HepG2 (cell line): Measurements from ENCODE around the gene ING5. TPM values are rescaled to one million over a fixed set of nuclear protein-coding genes. Genes with fewer than 3 reads are reported as not detected.

Experiments used
- HNF4G ChIP-seq, 2 experiments: sonication (generic) in 1 of 2; formaldehyde crosslinking in 1 of 2; IDR thresholded peaks; 2 replicates each; pipeline versions ENCODE4 v1.4.0 to v1.6.1; 2011 to 2020; ENCODE audit warnings: borderline replicate concordance in 2 of 2, low read depth in 2 of 2, mild to moderate bottlenecking in 2 of 2, low read length in 1 of 2, missing genetic modification reagents in 1 of 2, moderate library complexity in 1 of 2
- HOXA3 ChIP-seq: sonication (generic); formaldehyde crosslinking; IDR thresholded peaks from 2 replicates; pipeline ENCODE4 v1.5.0; 2020; ENCODE audit warnings: missing genetic modification reagents
- IRF2 ChIP-seq: IDR thresholded peaks from 2 replicates; pipeline ENCODE4 v1.6.1; 2018; ENCODE audit warnings: missing genetic modification reagents, missing compliant biosample characterization
- NFE2L1 ChIP-seq: sonication (generic); formaldehyde crosslinking; IDR thresholded peaks from 2 replicates; pipeline ENCODE4 v1.4.0; 2020; ENCODE audit warnings: missing genetic modification reagents, mild to moderate bottlenecking, borderline replicate concordance
- NR2F2 ChIP-seq: IDR thresholded peaks from 2 replicates; pipeline ENCODE4 v1.6.1; 2012; ENCODE audit warnings: low read depth, inconsistent platforms, borderline replicate concordance
- POGZ ChIP-seq: sonication (generic); formaldehyde crosslinking; IDR thresholded peaks from 2 replicates; pipeline ENCODE4 v1.4.0; 2020; ENCODE audit warnings: mild to moderate bottlenecking, missing genetic modification reagents
- POLR2AphosphoS2 ChIP-seq: IDR thresholded peaks from 2 replicates; pipeline ENCODE4 v1.6.1; 2011; ENCODE audit warnings: low read depth, low read length, improper control_type of control experiment
- RARA ChIP-seq: IDR thresholded peaks from 2 replicates; pipeline ENCODE4 v1.6.1; 2016; ENCODE audit warnings: missing genetic modification reagents, missing compliant biosample characterization
- RELA ChIP-seq: sonication (generic); formaldehyde crosslinking; IDR thresholded peaks from 2 replicates; pipeline ENCODE4 v1.4.0; 2020; ENCODE audit warnings: missing genetic modification reagents
- SNAPC2 ChIP-seq: sonication (generic); formaldehyde crosslinking; IDR thresholded peaks from 2 replicates; pipeline ENCODE4 v1.8.1; 2022; ENCODE audit warnings: mild to moderate bottlenecking, missing genetic modification reagents
- TOPORS ChIP-seq: sonication (generic); formaldehyde crosslinking; IDR thresholded peaks from 2 replicates; pipeline ENCODE4 v1.8.0; 2023; ENCODE audit warnings: mild to moderate bottlenecking, missing genetic modification reagents
- ZBTB1 ChIP-seq: sonication (generic); formaldehyde crosslinking; IDR thresholded peaks from 2 replicates; pipeline ENCODE4 v1.4.0; 2020; ENCODE audit warnings: missing genetic modification reagents, borderline replicate concordance
- ZNF260 ChIP-seq: sonication (generic); formaldehyde crosslinking; IDR thresholded peaks from 2 replicates; pipeline ENCODE4 v1.4.0; 2020; ENCODE audit warnings: missing genetic modification reagents, low read depth, mild to moderate bottlenecking, borderline replicate concordance
- ZNF354B ChIP-seq: sonication (generic); formaldehyde crosslinking; IDR thresholded peaks from 2 replicates; pipeline ENCODE4 v1.8.0; 2022; ENCODE audit warnings: mild to moderate bottlenecking, missing genetic modification reagents
- ZNF432 ChIP-seq: sonication (generic); formaldehyde crosslinking; IDR thresholded peaks from 2 replicates; pipeline ENCODE4 v1.5.0; 2020; ENCODE audit warnings: missing genetic modification reagents, mild to moderate bottlenecking, borderline replicate concordance
- ZNF605 ChIP-seq: sonication (generic); formaldehyde crosslinking; IDR thresholded peaks from 2 replicates; pipeline ENCODE4 v1.8.0; 2022; ENCODE audit warnings: mild to moderate bottlenecking, missing genetic modification reagents
- ZNF790 ChIP-seq: sonication (generic); formaldehyde crosslinking; IDR thresholded peaks from 2 replicates; pipeline ENCODE4 v1.8.0; 2022; ENCODE audit warnings: missing genetic modification reagents, mild to moderate bottlenecking, borderline replicate concordance
- ZNF792 ChIP-seq: IDR thresholded peaks from 2 replicates; pipeline ENCODE4 v1.6.1; 2016
- ZNF816 ChIP-seq: sonication (generic); formaldehyde crosslinking; IDR thresholded peaks from 2 replicates; pipeline ENCODE4 v1.8.0; 2022; ENCODE audit warnings: missing genetic modification reagents, mild to moderate bottlenecking, borderline replicate concordance
- polyA plus RNA-seq, 8 experiments: library from polyadenylated mRNA; depleted of rRNA in 3 of 8; stranded (reverse) in 7 of 8; unstranded in 1 of 8; fragments of >200 nt; fragmentation: Illumina TruSeq in 4 of 8; extraction: Trizol in 4 of 8; gene quantifications; 2 replicates each; pipeline versions ENCODE4 v1.2.1 to v1.2.3, GENCODE V29; 2011 to 2016; ENCODE audit warnings: low read depth in 4 of 8, missing spikeins in 1 of 8, mixed read lengths in 1 of 8; ENCODE audit not compliant: insufficient read depth in 1 of 8
- total RNA-seq, 5 experiments: library from RNA; depleted of rRNA; stranded (reverse); fragments of >200 nt; fragmentation: Illumina TruSeq; extraction: Trizol; gene quantifications; 2 replicates each; pipeline ENCODE4 v1.2.3, GENCODE V29; 2016; ENCODE audit warnings: low read depth in 1 of 5
- TF ChIP-seq, protein P1 (sequence below): sonication (generic); formaldehyde crosslinking; IDR thresholded peaks from 2 replicates; pipeline ENCODE4 v1.9.0; 2021; ENCODE audit warnings: missing genetic modification reagents, borderline replicate concordance
- TF ChIP-seq, protein P2 (sequence below): sonication (generic); formaldehyde crosslinking; IDR thresholded peaks from 2 replicates; pipeline ENCODE4 v1.5.0; 2020; ENCODE audit warnings: missing genetic modification reagents
- TF ChIP-seq, protein P3 (sequence below): sonication (generic); IDR thresholded peaks from 2 replicates; pipeline ENCODE4 v1.6.1; 2016; ENCODE audit warnings: low read depth, borderline replicate concordance

The ING5 gene
- total and polyA plus RNA-seq, 2 of the 13 experiments (the other 11 are each of a cell fraction or from before 2014, with no cell fraction given): 61.9 to 71.9 TPM

DNA sequence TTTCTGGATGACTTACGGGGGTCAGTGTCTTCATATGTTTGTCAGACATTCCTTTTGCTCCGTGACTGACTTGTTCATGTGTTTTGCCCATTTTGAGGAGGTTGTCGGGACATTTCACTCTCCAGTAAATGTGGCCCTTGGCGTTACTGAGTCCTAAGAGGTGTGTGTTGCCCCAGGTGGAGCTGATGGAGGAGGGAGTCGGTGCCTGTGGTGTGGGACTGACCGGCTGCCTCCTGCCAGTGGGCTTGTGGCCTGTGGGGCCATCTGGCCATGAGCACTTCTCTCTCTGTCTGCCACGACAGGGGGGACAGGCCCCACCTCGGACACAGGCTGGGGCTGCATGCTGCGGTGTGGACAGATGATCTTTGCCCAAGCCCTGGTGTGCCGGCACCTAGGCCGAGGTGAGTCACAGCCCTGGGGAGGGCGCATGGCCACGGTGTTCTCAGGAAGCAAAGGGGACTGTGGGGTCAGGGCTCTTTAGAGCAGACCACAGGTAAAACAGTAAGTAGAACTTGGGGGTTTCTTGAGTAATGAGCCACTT is 48.6 kb upstream of the ING5 start (continued):
- TF ChIP-seq HNF4G (IDR thresholded peaks at IDR 0.05; ENCODE audit: borderline replicate concordance, low read depth, low read length) (peak; percentile 60; the same call in 1 of the 2 replicates), HNF4G (CRISPR knock-in tag; IDR thresholded peaks at IDR 0.05; ENCODE audit: borderline replicate concordance, low read depth) (peak; percentile 74; the same call in 1 of the 2 replicates), IRF2 (CRISPR knock-in tag) (peak; percentile 84; the same call in 1 of the 2 replicates), ZNF432 (no peak), RARA (CRISPR knock-in tag) (peak; percentile 94), ZNF354B (CRISPR knock-in tag) (no peak), TOPORS (CRISPR knock-in tag) (no peak), POLR2AphosphoS2 (no peak), SNAPC2 (CRISPR knock-in tag) (no peak), RELA (CRISPR knock-in tag) (no peak), POGZ (CRISPR knock-in tag) (peak; percentile 27; the same call in 1 of the 2 replicates), ZNF790 (0 out of 2 replicates have a peak, but pooled peaks have one; percentile 31), ZNF605 (CRISPR knock-in tag) (peak; percentile 67), ZNF792 (CRISPR knock-in tag) (peak; percentile 77; the same call in 1 of the 2 replicates), ZNF816 (CRISPR knock-in tag) (no peak), ZNF260 (CRISPR knock-in tag) (no peak), NFE2L1 (CRISPR knock-in tag) (no peak), NR2F2 (no peak), HOXA3 (CRISPR knock-in tag) (peak; percentile 93), ZBTB1 (0 out of 2 replicates have a peak, but pooled peaks have one; percentile 58)
- TF ChIP-seq, protein P1, sequence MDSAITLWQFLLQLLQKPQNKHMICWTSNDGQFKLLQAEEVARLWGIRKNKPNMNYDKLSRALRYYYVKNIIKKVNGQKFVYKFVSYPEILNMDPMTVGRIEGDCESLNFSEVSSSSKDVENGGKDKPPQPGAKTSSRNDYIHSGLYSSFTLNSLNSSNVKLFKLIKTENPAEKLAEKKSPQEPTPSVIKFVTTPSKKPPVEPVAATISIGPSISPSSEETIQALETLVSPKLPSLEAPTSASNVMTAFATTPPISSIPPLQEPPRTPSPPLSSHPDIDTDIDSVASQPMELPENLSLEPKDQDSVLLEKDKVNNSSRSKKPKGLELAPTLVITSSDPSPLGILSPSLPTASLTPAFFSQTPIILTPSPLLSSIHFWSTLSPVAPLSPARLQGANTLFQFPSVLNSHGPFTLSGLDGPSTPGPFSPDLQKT (CRISPR knock-in tag): no peak
- TF ChIP-seq, protein P2, sequence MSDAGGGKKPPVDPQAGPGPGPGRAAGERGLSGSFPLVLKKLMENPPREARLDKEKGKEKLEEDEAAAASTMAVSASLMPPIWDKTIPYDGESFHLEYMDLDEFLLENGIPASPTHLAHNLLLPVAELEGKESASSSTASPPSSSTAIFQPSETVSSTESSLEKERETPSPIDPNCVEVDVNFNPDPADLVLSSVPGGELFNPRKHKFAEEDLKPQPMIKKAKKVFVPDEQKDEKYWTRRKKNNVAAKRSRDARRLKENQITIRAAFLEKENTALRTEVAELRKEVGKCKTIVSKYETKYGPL (CRISPR knock-in tag): no peak
- TF ChIP-seq, protein P3, sequence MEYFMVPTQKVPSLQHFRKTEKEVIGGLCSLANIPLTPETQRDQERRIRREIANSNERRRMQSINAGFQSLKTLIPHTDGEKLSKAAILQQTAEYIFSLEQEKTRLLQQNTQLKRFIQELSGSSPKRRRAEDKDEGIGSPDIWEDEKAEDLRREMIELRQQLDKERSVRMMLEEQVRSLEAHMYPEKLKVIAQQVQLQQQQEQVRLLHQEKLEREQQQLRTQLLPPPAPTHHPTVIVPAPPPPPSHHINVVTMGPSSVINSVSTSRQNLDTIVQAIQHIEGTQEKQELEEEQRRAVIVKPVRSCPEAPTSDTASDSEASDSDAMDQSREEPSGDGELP: peak; percentile 83; the same call in 1 of the 2 replicates
